Measurements from ENCODE around the gene CNNM4.

DNA sequence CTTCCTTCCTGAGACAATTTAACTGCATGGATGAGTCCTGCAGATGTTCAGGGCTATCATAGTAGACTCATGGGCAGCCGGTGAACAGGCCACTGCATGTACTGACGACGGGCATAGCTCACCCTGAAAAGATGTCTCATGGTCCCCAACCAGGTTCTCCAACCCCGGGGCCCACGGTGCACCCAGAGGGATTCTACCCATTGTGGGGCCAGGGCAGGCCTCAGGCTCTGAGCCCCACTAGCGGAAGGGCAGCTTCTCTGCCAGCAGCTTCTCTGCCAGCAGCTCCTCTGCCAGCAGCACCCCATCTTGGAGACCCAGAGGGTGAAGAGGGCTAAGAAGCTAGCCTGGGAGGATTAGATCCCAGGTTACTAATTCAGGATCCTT lies 3.2 kb upstream of the CNNM4 start:
- TF ChIP-seq, protein P1, sequence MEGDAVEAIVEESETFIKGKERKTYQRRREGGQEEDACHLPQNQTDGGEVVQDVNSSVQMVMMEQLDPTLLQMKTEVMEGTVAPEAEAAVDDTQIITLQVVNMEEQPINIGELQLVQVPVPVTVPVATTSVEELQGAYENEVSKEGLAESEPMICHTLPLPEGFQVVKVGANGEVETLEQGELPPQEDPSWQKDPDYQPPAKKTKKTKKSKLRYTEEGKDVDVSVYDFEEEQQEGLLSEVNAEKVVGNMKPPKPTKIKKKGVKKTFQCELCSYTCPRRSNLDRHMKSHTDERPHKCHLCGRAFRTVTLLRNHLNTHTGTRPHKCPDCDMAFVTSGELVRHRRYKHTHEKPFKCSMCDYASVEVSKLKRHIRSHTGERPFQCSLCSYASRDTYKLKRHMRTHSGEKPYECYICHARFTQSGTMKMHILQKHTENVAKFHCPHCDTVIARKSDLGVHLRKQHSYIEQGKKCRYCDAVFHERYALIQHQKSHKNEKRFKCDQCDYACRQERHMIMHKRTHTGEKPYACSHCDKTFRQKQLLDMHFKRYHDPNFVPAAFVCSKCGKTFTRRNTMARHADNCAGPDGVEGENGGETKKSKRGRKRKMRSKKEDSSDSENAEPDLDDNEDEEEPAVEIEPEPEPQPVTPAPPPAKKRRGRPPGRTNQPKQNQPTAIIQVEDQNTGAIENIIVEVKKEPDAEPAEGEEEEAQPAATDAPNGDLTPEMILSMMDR (IDR thresholded peaks at IDR 0.05; ENCODE audit: insufficient read depth, low read depth, low read length): no peak
- TF ChIP-seq EZH2 (IDR thresholded peaks at IDR 0.05; ENCODE audit: insufficient read depth, low read length): no peak
